Suprapubic skin (tissue), 4 donors: Measurements from ENCODE around the gene CBX4. TPM values are rescaled to one million over a fixed set of nuclear protein-coding genes. Genes with fewer than 3 reads are reported as not detected.

ENCODE experiments used
- DNase-seq, 2 donors: peaks; one replicate each; pipeline ENCODE4 v3.0.0-alpha.2; 2019; ENCODE audit warnings: low spot score in 2 of 2
- H3K27ac ChIP-seq: fragments of 200-600 bp; sonication (generic); one replicate; pipeline ENCODE4 v1.5.1; 2019
- H3K27me3 ChIP-seq: fragments of 200-600 bp; sonication (generic); one replicate; pipeline ENCODE4 v1.5.1; 2019
- H3K36me3 ChIP-seq: fragments of 200-600 bp; sonication (generic); one replicate; pipeline ENCODE4 v1.5.1; 2019
- H3K4me1 ChIP-seq: fragments of 200-600 bp; sonication (generic); one replicate; pipeline ENCODE4 v1.5.1; 2019
- H3K4me3 ChIP-seq: fragments of 200-600 bp; sonication (generic); one replicate; pipeline ENCODE4 v1.5.1; 2019; ENCODE audit warnings: mild to moderate bottlenecking
- H3K9me3 ChIP-seq: fragments of 200-600 bp; sonication (generic); one replicate; pipeline ENCODE4 v1.5.1; 2019
- CTCF ChIP-seq, 2 donors: fragments of 200-600 bp in 1 of 2; fragments of 450-650 bp in 1 of 2; sonication (generic) in 1 of 2; IDR thresholded peaks; one replicate each; pipeline ENCODE4 v1.5.1; 2016 to 2019; ENCODE audit warnings: antibody characterized with exemption in 2 of 2, mild to moderate bottlenecking in 1 of 2, moderate library complexity in 1 of 2
- EP300 ChIP-seq: sonication (generic); formaldehyde crosslinking; IDR thresholded peaks from one replicate; pipeline ENCODE4 v1.6.1; 2017; ENCODE audit warnings: antibody characterized with exemption
- POLR2A ChIP-seq, 2 donors: fragments of 450-650 bp; IDR thresholded peaks; one replicate each; pipeline ENCODE4 v1.6.1; 2017; ENCODE audit warnings: antibody characterized with exemption in 2 of 2, mild to moderate bottlenecking in 2 of 2, moderate library complexity in 2 of 2
- POLR2AphosphoS5 ChIP-seq, 3 donors: sonication (generic); formaldehyde crosslinking; IDR thresholded peaks; one replicate each; pipeline ENCODE4 v1.6.1; 2017; ENCODE audit warnings: antibody characterized with exemption in 3 of 3
- WGBS: methylation state at CpG from one replicate; pipeline ENCODE4 v1.1.5; 2018; 5-methylcytosine and 5-hydroxymethylcytosine counted together
- total RNA-seq, 4 donors: library from RNA; depleted of rRNA; stranded (reverse); fragments of >200 nt; gene quantifications; one replicate each; pipeline ENCODE4 v1.1.0, GENCODE V29; 2016

The CBX4 gene
- total RNA-seq, 4 donors from 2014 or later: 33.0 to 47.7 (median 38.0) TPM

DNA sequence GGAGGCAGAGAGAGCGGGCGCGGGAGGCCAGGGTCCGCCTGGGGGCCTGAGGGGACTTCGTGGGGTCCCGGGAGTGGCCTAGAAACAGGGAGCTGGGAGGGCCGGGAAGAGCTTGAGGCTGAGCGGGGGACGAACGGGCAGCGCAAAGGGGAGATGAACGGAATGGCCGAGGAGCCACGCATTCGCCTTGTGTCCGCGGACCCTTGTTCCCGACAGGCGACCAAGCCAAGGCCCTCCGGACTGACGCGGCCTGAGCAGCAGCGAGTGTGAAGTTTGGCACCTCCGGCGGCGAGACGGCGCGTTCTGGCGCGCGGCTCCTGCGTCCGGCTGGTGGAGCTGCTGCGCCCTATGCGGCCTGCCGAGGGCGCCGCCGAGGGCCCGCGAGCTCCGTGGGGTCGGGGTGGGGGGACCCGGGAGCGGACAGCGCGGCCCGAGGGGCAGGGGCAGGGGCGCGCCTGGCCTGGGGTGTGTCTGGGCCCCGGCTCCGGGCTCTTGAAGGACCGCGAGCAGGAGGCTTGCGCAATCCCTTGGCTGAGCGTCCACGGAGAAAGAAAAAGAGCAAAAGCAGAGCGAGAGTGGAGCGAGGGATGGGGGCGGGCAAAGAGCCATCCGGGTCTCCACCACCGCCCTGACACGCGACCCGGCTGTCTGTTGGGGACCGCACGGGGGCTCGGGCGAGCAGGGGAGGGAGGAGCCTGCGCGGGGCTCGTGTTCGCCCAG is 1.2 kb upstream of the CBX4 start:
- DNase-seq: peak in 1 of 2 donors; percentile 90
- no peak for TF ChIP-seq POLR2A (IDR thresholded peaks at IDR 0.05)
- no peak for TF ChIP-seq EP300
- peak in 1 of 2 donors; percentile 41 for TF ChIP-seq CTCF (IDR thresholded peaks at IDR 0.05)
- peaks cover 34% of the 10 kb centered on the region for H3K27me3 ChIP-seq
- H3K27ac ChIP-seq: no peak overlapping the region
- no peaks in the 10 kb centered on the region for H3K9me3 ChIP-seq
- H3K36me3 ChIP-seq: peaks cover under 1% of the 10 kb centered on the region
- peaks cover 89% of the 10 kb centered on the region for H3K4me1 ChIP-seq
- peak overlapping the region; percentile 87 for H3K4me3 ChIP-seq
- 7% methylated on average over 45 of the region's 74 CpGs for WGBS

GRCh38 chr17:79838522-79839274 is 542 bp downstream of the CBX4 start:
- peak overlapping the region; percentile 87 for H3K4me3 ChIP-seq
- peak overlapping the region; percentile 96 for H3K27ac ChIP-seq
- H3K27me3 ChIP-seq: peaks cover 34% of the 10 kb centered on the region
- no peak for DNase-seq
- 1% methylated on average over 21 of the region's 67 CpGs for WGBS
- TF ChIP-seq EP300 (no peak), POLR2A (IDR thresholded peaks at IDR 0.05) (no peak), CTCF (IDR thresholded peaks at IDR 0.05) (no peak), POLR2AphosphoS5 (IDR thresholded peaks at IDR 0.05) (no peak)
- H3K9me3 ChIP-seq: no peaks in the 10 kb centered on the region
- peaks cover 18% of the 10 kb centered on the region for H3K36me3 ChIP-seq
- peaks cover 79% of the 10 kb centered on the region for H3K4me1 ChIP-seq

DNA sequence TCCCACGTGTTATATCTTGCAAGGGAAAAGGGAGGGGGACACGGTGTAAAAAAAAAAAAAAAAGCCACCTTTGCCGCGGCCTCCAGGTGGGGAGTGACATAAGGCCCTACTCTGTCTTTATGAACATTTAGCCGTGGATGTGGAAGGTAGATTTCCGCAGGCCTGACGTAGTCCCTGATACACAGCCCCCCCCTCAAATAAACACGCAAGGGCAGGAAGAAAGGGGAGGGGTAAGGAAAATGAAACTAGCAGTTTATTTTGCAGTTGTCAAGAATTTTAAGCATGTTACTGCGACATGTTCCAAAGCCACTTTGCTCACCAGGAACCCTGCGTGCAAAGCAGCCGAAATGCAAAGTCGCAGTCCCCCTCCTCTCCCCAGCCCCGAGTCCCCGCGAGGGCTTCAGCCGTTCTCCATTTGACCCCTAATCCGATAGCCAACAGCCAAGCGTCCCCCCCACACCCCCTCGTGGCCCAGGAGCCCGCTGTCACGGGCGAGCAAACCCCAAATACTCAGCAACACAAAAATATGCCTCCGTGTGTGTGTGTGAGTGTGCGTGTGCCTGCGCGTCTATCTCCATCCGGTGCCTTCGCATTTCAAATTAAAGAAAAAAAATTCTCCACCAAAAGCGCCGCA is 1.2 kb downstream of the CBX4 start:
- Histone ChIP-seq H3K27ac (peak overlapping the region; percentile 96), H3K27me3 (peaks cover 30% of the 10 kb centered on the region), H3K4me3 (peak overlapping the region; percentile 87), H3K4me1 (peaks cover 78% of the 10 kb centered on the region), H3K9me3 (no peaks in the 10 kb centered on the region), H3K36me3 (peaks cover 20% of the 10 kb centered on the region)
- DNase-seq: no peak
- under 1% methylated on average over 23 of the region's 30 CpGs for WGBS
- TF ChIP-seq POLR2AphosphoS5 (IDR thresholded peaks at IDR 0.05) (no peak), POLR2A (IDR thresholded peaks at IDR 0.05) (no peak), EP300 (no peak), CTCF (IDR thresholded peaks at IDR 0.05) (no peak)

GRCh38 chr17:79836972-79837887 is 2.0 kb downstream of the CBX4 start:
- TF ChIP-seq CTCF (IDR thresholded peaks at IDR 0.05) (no peak), POLR2A (IDR thresholded peaks at IDR 0.05) (no peak), POLR2AphosphoS5 (IDR thresholded peaks at IDR 0.05) (no peak), EP300 (no peak)
- WGBS: 17% methylated on average over 30 of the region's 41 CpGs
- Histone ChIP-seq H3K27me3 (peaks cover 22% of the 10 kb centered on the region), H3K9me3 (no peaks in the 10 kb centered on the region), H3K4me1 (peaks cover 78% of the 10 kb centered on the region), H3K27ac (peak overlapping the region; percentile 96), H3K4me3 (peak overlapping the region; percentile 87), H3K36me3 (peaks cover 20% of the 10 kb centered on the region)
- peak in 1 of 2 donors; percentile 87 for DNase-seq
